H1 (cell line): ENCODE results near the gene SYNPO. TPM values are rescaled to one million over a fixed set of nuclear protein-coding genes. Genes with fewer than 3 reads are reported as not detected.

Experiments used
- CTCF ChIA-PET: fragments of 300-600 bp; sonication (Branson Sonifier 250); formaldehyde crosslinking; loops from one replicate; lab custom pipeline; 2021; ENCODE audit not compliant: partially characterized antibody; lab: Charles Lee
- POLR2A ChIA-PET: fragments of 300-600 bp; sonication (Branson Sonifier 250); formaldehyde crosslinking; loops from one replicate; lab custom pipeline; 2021; ENCODE audit warnings: inconsistent platforms; ENCODE audit not compliant: partially characterized antibody; lab: Charles Lee
- DNase-seq, 2 experiments: peaks; one replicate each; pipeline versions ENCODE4 v3.0.0 to v3.0.0-alpha.2; 2010 to 2022; ENCODE audit warnings: low spot score in 2 of 2, low read depth in 1 of 2, mixed read lengths in 1 of 2
- FAIRE-seq: peaks from 2 replicates; lab custom pipeline; 2011; peaks lifted over from hg19 to GRCh38; lab: Jason Lieb, UNC
- H2AFZ ChIP-seq: 2 replicates; pipeline ENCODE4 v1.8.1; 2012; ENCODE audit warnings: low read length, inconsistent platforms
- H2AK5ac ChIP-seq: 2 replicates; pipeline ENCODE4 v1.6.1; 2013; ENCODE audit warnings: low read depth, low read length
- H2BK120ac ChIP-seq: replicated peaks from 2 replicates; pipeline ENCODE3; 2013; ENCODE audit warnings: low read depth, low read length, inconsistent platforms
- H2BK12ac ChIP-seq: 2 replicates; pipeline ENCODE4 v1.6.1; 2013; ENCODE audit warnings: low read depth, low read length
- H2BK15ac ChIP-seq: 2 replicates; pipeline ENCODE4 v1.6.1; 2013; ENCODE audit warnings: low read length
- H2BK20ac ChIP-seq: 2 replicates; pipeline ENCODE4 v1.6.1; 2013; ENCODE audit warnings: low read length
- H2BK5ac ChIP-seq: 2 replicates; pipeline ENCODE4 v1.6.1; 2013; ENCODE audit warnings: low read depth, low read length
- H3K14ac ChIP-seq: 2 replicates; pipeline ENCODE4 v1.6.1; 2013; ENCODE audit warnings: inconsistent platforms; ENCODE audit not compliant: insufficient read length
- H3K18ac ChIP-seq: 2 replicates; pipeline ENCODE4 v1.6.1; 2013; ENCODE audit warnings: low read length; ENCODE audit errors: extremely low read depth
- H3K23ac ChIP-seq: 2 replicates; pipeline ENCODE4 v1.6.1; 2013; ENCODE audit warnings: inconsistent platforms; ENCODE audit not compliant: insufficient read length
- H3K23me2 ChIP-seq: 2 replicates; pipeline ENCODE4 v1.6.1; 2013; ENCODE audit warnings: low read depth, low read length
- H3K27ac ChIP-seq: 2 replicates; pipeline ENCODE4 v1.6.1; 2011; ENCODE audit warnings: low read depth, low read length, inconsistent platforms
- H3K27me3 ChIP-seq, 4 experiments: replicated peaks in 1 of 4; 1 replicate in 1 of 4; 2 replicates in 3 of 4; pipeline versions ENCODE4 v1.6.1 to v1.8.1; 2011 to 2013; ENCODE audit warnings: low read length in 3 of 4, mild to moderate bottlenecking in 3 of 4, inconsistent platforms in 2 of 4, mixed read lengths in 2 of 4, moderate library complexity in 1 of 4; ENCODE audit not compliant: control insufficient read depth in 3 of 4, insufficient read depth in 3 of 4; ENCODE audit errors: extremely low read depth in 1 of 4
- H3K36me3 ChIP-seq, 4 experiments: 2 replicates each; pipeline versions ENCODE4 v1.6.1 to v1.8.1; 2011 to 2013; ENCODE audit warnings: mild to moderate bottlenecking in 4 of 4, low read length in 3 of 4, moderate library complexity in 2 of 4, control low read depth in 1 of 4, inconsistent platforms in 1 of 4; ENCODE audit not compliant: insufficient read depth in 4 of 4, control insufficient read depth in 2 of 4
- H3K4ac ChIP-seq: replicated peaks from 2 replicates; pipeline ENCODE3; 2013; ENCODE audit warnings: low read length, low read depth, mixed read lengths, inconsistent platforms; ENCODE audit not compliant: insufficient read length
- H3K4me1 ChIP-seq, 4 experiments: replicated peaks in 1 of 4; 1 replicate in 1 of 4; 2 replicates in 3 of 4; pipeline versions ENCODE4 v1.6.1 to v1.8.1; 2011 to 2013; ENCODE audit warnings: low read length in 3 of 4, inconsistent platforms in 2 of 4, mixed read lengths in 1 of 4; ENCODE audit not compliant: insufficient read depth in 4 of 4, control insufficient read depth in 3 of 4
- H3K4me2 ChIP-seq, 2 experiments: 2 replicates each; pipeline versions ENCODE4 v1.6.1 to v1.8.1; 2011 to 2013; ENCODE audit warnings: low read depth in 2 of 2, low read length in 2 of 2, control low read depth in 1 of 2, inconsistent platforms in 1 of 2, mild to moderate bottlenecking in 1 of 2; ENCODE audit not compliant: insufficient read depth in 1 of 2
- H3K4me3 ChIP-seq, 4 experiments: fragments of 200-600, 300-600 bp in 1 of 4; sonication (generic), shearing (Covaris generic), sonication (Bioruptor Twin) in 1 of 4; 2 replicates each; pipeline versions ENCODE4 v1.5.1 to v1.8.1; 2011 to 2016; ENCODE audit warnings: low read length in 4 of 4, low read depth in 3 of 4, control low read depth in 2 of 4, inconsistent platforms in 2 of 4, mild to moderate bottlenecking in 2 of 4, mixed read lengths in 1 of 4, moderate library complexity in 1 of 4; ENCODE audit not compliant: insufficient read depth in 2 of 4; ENCODE audit errors: extremely low read depth in 1 of 4
- H3K56ac ChIP-seq: replicated peaks from 2 replicates; pipeline ENCODE3; 2013; ENCODE audit warnings: low read depth, mild to moderate bottlenecking, mixed read lengths, low read length, inconsistent platforms; ENCODE audit not compliant: insufficient read length
- H3K79me1 ChIP-seq: 2 replicates; pipeline ENCODE4 v1.6.1; 2013; ENCODE audit warnings: low read depth, low read length, control low read depth
- H3K79me2 ChIP-seq, 2 experiments: 2 replicates each; pipeline versions ENCODE4 v1.6.1 to v1.8.1; 2012 to 2013; ENCODE audit warnings: low read length in 2 of 2, mild to moderate bottlenecking in 2 of 2, inconsistent platforms in 1 of 2; ENCODE audit not compliant: insufficient read depth in 2 of 2, control insufficient read depth in 1 of 2
- H3K9ac ChIP-seq, 4 experiments: replicated peaks in 1 of 4; 1 replicate in 1 of 4; 2 replicates in 3 of 4; pipeline versions ENCODE4 v1.6.1 to v1.8.1; 2011 to 2013; ENCODE audit warnings: low read depth in 3 of 4, low read length in 3 of 4, control low read depth in 2 of 4, mild to moderate bottlenecking in 2 of 4, moderate library complexity in 2 of 4, inconsistent platforms in 1 of 4; ENCODE audit errors: extremely low read depth in 1 of 4
- H3K9me3 ChIP-seq, 2 experiments: 2 replicates each; pipeline versions ENCODE4 v1.6.1 to v1.8.1; 2012 to 2013; ENCODE audit warnings: mild to moderate bottlenecking in 2 of 2, moderate library complexity in 2 of 2, control low read depth in 1 of 2, inconsistent platforms in 1 of 2, low read depth in 1 of 2, low read length in 1 of 2, mixed read lengths in 1 of 2; ENCODE audit not compliant: insufficient read depth in 2 of 2
- H4K20me1 ChIP-seq, 2 experiments: replicated peaks in 1 of 2; 2 replicates each; pipeline versions ENCODE3 to v1.8.1; 2011 to 2013; ENCODE audit warnings: inconsistent platforms in 2 of 2, low read length in 2 of 2, mild to moderate bottlenecking in 1 of 2; ENCODE audit not compliant: insufficient read depth in 2 of 2, control insufficient read depth in 1 of 2
- H4K5ac ChIP-seq: 2 replicates; pipeline ENCODE4 v1.6.1; 2013; ENCODE audit warnings: low read length, low read depth, mixed read lengths, inconsistent platforms; ENCODE audit not compliant: insufficient read length
- H4K8ac ChIP-seq: 2 replicates; pipeline ENCODE4 v1.8.0; 2013; ENCODE audit warnings: mild to moderate bottlenecking, moderate library complexity, low read length, inconsistent platforms; ENCODE audit not compliant: insufficient read depth; ENCODE audit errors: extremely low read depth
- H4K91ac ChIP-seq: replicated peaks from 2 replicates; pipeline ENCODE3; 2013; ENCODE audit warnings: low read length, mixed read lengths, inconsistent platforms; ENCODE audit not compliant: insufficient read length
- CREB1 ChIP-seq: IDR thresholded peaks from 2 replicates; pipeline ENCODE4 v1.6.1; 2012; ENCODE audit warnings: inconsistent platforms
- WGBS, 2 experiments: shearing (Covaris generic) in 1 of 2; methylation state at CpG; one replicate each; pipeline versions ENCODE4 v1.1.6 to v1.1.7; 2013 to 2015; ENCODE audit warnings: low lambda C conversion rate in 2 of 2, mixed read lengths in 2 of 2, inconsistent platforms in 1 of 2, low coverage in 1 of 2, missing lambda C conversion rate in 1 of 2; ENCODE audit not compliant: insufficient replicate concordance in 2 of 2, insufficient coverage in 1 of 2, insufficient read length in 1 of 2; ENCODE audit errors: extremely low coverage in 1 of 2, missing lambda C conversion rate in 1 of 2; 5-methylcytosine and 5-hydroxymethylcytosine counted together
- polyA plus RNA-seq, 7 experiments: library from polyadenylated mRNA; depleted of rRNA in 3 of 7; stranded (reverse) in 5 of 7; unstranded in 2 of 7; fragments of >200 nt in 5 of 7; fragments of 200-250 nt in 2 of 7; gene quantifications; 1 replicate in 5 of 7; 2 replicates in 1 of 7; 4 replicates in 1 of 7; pipeline versions ENCODE4 v1.2.1 to v1.2.3, GENCODE V29; 2011 to 2013; ENCODE audit warnings: missing spikeins in 2 of 7, mixed read lengths in 2 of 7
- total RNA-seq: library from RNA; stranded (reverse); fragmentation: NEBNext Ultra II Directional; extraction: Animal tissue kit (Norgen Biotek cat#: 25700); gene quantifications from 2 replicates; pipeline ENCODE4 v1.2.1, GENCODE V29; 2021
- TF ChIP-seq, protein P1 (sequence below): IDR thresholded peaks from 2 replicates; pipeline ENCODE4 v1.6.1; 2012; ENCODE audit warnings: inconsistent platforms

SYNPO gene
- total and polyA plus RNA-seq, 2 of the 8 experiments (the other 6 are each of a cell fraction or from before 2014, with no cell fraction given), result 2.3 TPM

GRCh38 chr5:150619359-150620230 is 20.9 kb upstream of the SYNPO start:
- TF ChIP-seq, protein P1, sequence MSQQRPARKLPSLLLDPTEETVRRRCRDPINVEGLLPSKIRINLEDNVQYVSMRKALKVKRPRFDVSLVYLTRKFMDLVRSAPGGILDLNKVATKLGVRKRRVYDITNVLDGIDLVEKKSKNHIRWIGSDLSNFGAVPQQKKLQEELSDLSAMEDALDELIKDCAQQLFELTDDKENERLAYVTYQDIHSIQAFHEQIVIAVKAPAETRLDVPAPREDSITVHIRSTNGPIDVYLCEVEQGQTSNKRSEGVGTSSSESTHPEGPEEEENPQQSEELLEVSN, result peak; percentile 20; the same call in 1 of the 2 replicates
- no peak for TF ChIP-seq CREB1
- H4K8ac ChIP-seq, result 0 out of 2 replicates have a peak overlapping the region, but pooled peaks have one; percentile 26
- WGBS, 2 experiments, result 90% methylated on average over 24 of the region's 24 CpGs; no CpG with 5 or more reads in 1 of the 2 experiments
- no peak overlapping the region for H3K4me3 ChIP-seq
- peaks cover 0 to 16% (median 10%) of the 10 kb centered on the region in 4 experiments; a peak in 3 of 7 replicates for H3K27me3 ChIP-seq
- no peak overlapping the region for H3K14ac ChIP-seq
- no peak overlapping the region for H2AK5ac ChIP-seq
- H3K4ac ChIP-seq, result no peak overlapping the region
- H2BK12ac ChIP-seq, result no peak overlapping the region
- no peak overlapping the region for H3K4me2 ChIP-seq
- no peaks in the 10 kb centered on the region for H3K36me3 ChIP-seq
- H3K23me2 ChIP-seq, result peaks cover 3% of the 10 kb centered on the region; the same call in 1 of the 2 replicates
- no peak overlapping the region; the same call in 1 of the 2 replicates for H3K18ac ChIP-seq
- H2BK20ac ChIP-seq, result no peak overlapping the region
- H3K27ac ChIP-seq, result no peak overlapping the region
- H3K9ac ChIP-seq, result no peak overlapping the region
- no peak overlapping the region for H2AFZ ChIP-seq
- DNase-seq (no peak), FAIRE-seq (no peak)
- no peak overlapping the region for H4K5ac ChIP-seq
- H3K23ac ChIP-seq, result no peak overlapping the region
- H4K91ac ChIP-seq, result no peak overlapping the region
- ChIA-PET CTCF (interaction anchor here (0.6 to 10.4 kb wide), 7 partner anchors 8 to 110 kb away, joined by 3 to 72 read pairs (median 3); no protein-coding TSS in a partner anchor), POLR2A (interaction anchor here (0.5 to 1.2 kb wide), 5 partner anchors 11 to 1244 kb away, joined by 3 read pairs; partner anchors contain the start of gene RPS14)
- no peaks in the 10 kb centered on the region for H3K79me1 ChIP-seq
- H2BK120ac ChIP-seq, result no peak overlapping the region
- no peaks in the 10 kb centered on the region for H3K79me2 ChIP-seq
- no peak overlapping the region for H2BK15ac ChIP-seq
- no peak overlapping the region for H3K56ac ChIP-seq
- H4K20me1 ChIP-seq, result no peaks in the 10 kb centered on the region
- H3K4me1 ChIP-seq, result peaks cover 0 to 19% (median 11%) of the 10 kb centered on the region in 4 experiments
- no peaks in the 10 kb centered on the region for H3K9me3 ChIP-seq
- H2BK5ac ChIP-seq, result no peak overlapping the region
